HEK293 (cell line): Measurements from ENCODE around the gene TUBG2.

Experiments
- AEBP2 ChIP-seq: fragments of 450-650 bp; formaldehyde crosslinking; IDR thresholded peaks from 2 replicates; pipeline ENCODE4 v1.5.1; 2016; ENCODE audit warnings: missing biosample characterization, missing genetic modification characterization, borderline replicate concordance
- EGR2 ChIP-seq: fragments of 450-650 bp; formaldehyde crosslinking; IDR thresholded peaks from 2 replicates; pipeline ENCODE4 v1.5.1; 2016; ENCODE audit warnings: low read depth, missing biosample characterization, missing genetic modification characterization
- GLIS1 ChIP-seq: fragments of 450-650 bp; formaldehyde crosslinking; IDR thresholded peaks from 2 replicates; pipeline ENCODE4 v1.5.1; 2016; ENCODE audit warnings: missing biosample characterization, missing genetic modification characterization
- HOXD13 ChIP-seq: sonication (generic); formaldehyde crosslinking; IDR thresholded peaks from 2 replicates; pipeline ENCODE4 v1.8.0; 2022; ENCODE audit warnings: missing genetic modification reagents, borderline replicate concordance
- PRDM2 ChIP-seq: fragments of 450-650 bp; formaldehyde crosslinking; IDR thresholded peaks from 2 replicates; pipeline ENCODE4 v1.5.1; 2016; ENCODE audit warnings: missing biosample characterization, missing genetic modification characterization, borderline replicate concordance
- REST ChIP-seq: fragments of 450-650 bp; formaldehyde crosslinking; IDR thresholded peaks from 2 replicates; pipeline ENCODE4 v1.5.1; 2016; ENCODE audit warnings: missing biosample characterization, missing genetic modification characterization
- ZBTB8A ChIP-seq: fragments of 450-650 bp; formaldehyde crosslinking; IDR thresholded peaks from 2 replicates; pipeline ENCODE4 v1.5.1; 2016; ENCODE audit warnings: missing biosample characterization, missing genetic modification characterization
- ZFHX2 ChIP-seq: fragments of 450-650 bp; formaldehyde crosslinking; conservative IDR thresholded peaks from 2 replicates; pipeline ENCODE4 v1.5.1; 2016; ENCODE audit warnings: missing biosample characterization, missing genetic modification characterization
- ZFP69B ChIP-seq: fragments of 450-650 bp; formaldehyde crosslinking; IDR thresholded peaks from 2 replicates; pipeline ENCODE4 v1.5.1; 2016; ENCODE audit warnings: missing biosample characterization, missing genetic modification characterization
- ZNF16 ChIP-seq: fragments of 450-650 bp; formaldehyde crosslinking; IDR thresholded peaks from 2 replicates; pipeline ENCODE4 v1.5.1; 2016; ENCODE audit warnings: low read depth, missing biosample characterization, missing genetic modification characterization
- ZNF184 ChIP-seq: fragments of 450-650 bp; IDR thresholded peaks from 2 replicates; pipeline ENCODE4 v1.5.1; 2018; ENCODE audit warnings: missing biosample characterization, mild to moderate bottlenecking, missing genetic modification characterization
- ZNF2 ChIP-seq: fragments of 450-650 bp; formaldehyde crosslinking; IDR thresholded peaks from 2 replicates; pipeline ENCODE4 v1.5.1; 2016; ENCODE audit warnings: missing biosample characterization, missing genetic modification characterization
- ZNF311 ChIP-seq: fragments of 450-650 bp; formaldehyde crosslinking; IDR thresholded peaks from 2 replicates; pipeline ENCODE4 v1.5.1; 2017; ENCODE audit warnings: missing biosample characterization, missing genetic modification characterization, borderline replicate concordance
- ZNF391 ChIP-seq: fragments of 450-650 bp; formaldehyde crosslinking; IDR thresholded peaks from 2 replicates; pipeline ENCODE4 v1.5.1; 2016; ENCODE audit warnings: low read depth, missing biosample characterization, missing genetic modification characterization, borderline replicate concordance
- ZNF48 ChIP-seq: fragments of 450-650 bp; formaldehyde crosslinking; IDR thresholded peaks from 2 replicates; pipeline ENCODE4 v1.5.1; 2016; ENCODE audit warnings: missing biosample characterization, missing genetic modification characterization
- ZNF510 ChIP-seq: fragments of 450-650 bp; formaldehyde crosslinking; IDR thresholded peaks from 2 replicates; pipeline ENCODE4 v1.5.1; 2018; ENCODE audit warnings: mild to moderate bottlenecking, missing genetic modification characterization, missing biosample characterization; ENCODE audit not compliant: insufficient replicate concordance
- ZNF544 ChIP-seq: fragments of 450-650 bp; formaldehyde crosslinking; IDR thresholded peaks from 2 replicates; pipeline ENCODE4 v1.5.0; 2017; ENCODE audit warnings: missing biosample characterization, missing genetic modification characterization
- ZNF701 ChIP-seq: fragments of 450-650 bp; formaldehyde crosslinking; IDR thresholded peaks from 2 replicates; pipeline ENCODE4 v1.5.1; 2016; ENCODE audit warnings: missing biosample characterization, missing genetic modification characterization
- ZNF768 ChIP-seq: fragments of 450-650 bp; formaldehyde crosslinking; IDR thresholded peaks from 2 replicates; pipeline ENCODE4 v1.5.1; 2018; ENCODE audit warnings: missing biosample characterization, mild to moderate bottlenecking, missing genetic modification characterization
- ZNF837 ChIP-seq: fragments of 450-650 bp; formaldehyde crosslinking; IDR thresholded peaks from 2 replicates; pipeline ENCODE4 v1.5.1; 2016; ENCODE audit warnings: missing biosample characterization, missing genetic modification characterization
- ZSCAN30 ChIP-seq: fragments of 450-650 bp; IDR thresholded peaks from 2 replicates; pipeline ENCODE4 v1.5.1; 2018; ENCODE audit warnings: missing biosample characterization, mild to moderate bottlenecking, missing genetic modification characterization, moderate library complexity
- TF ChIP-seq, protein P1 (sequence below): fragments of 450-650 bp; formaldehyde crosslinking; IDR thresholded peaks from 2 replicates; pipeline ENCODE4 v1.5.1; 2016; ENCODE audit warnings: missing biosample characterization, missing genetic modification characterization
- TF ChIP-seq, protein P2 (sequence below): fragments of 450-650 bp; formaldehyde crosslinking; IDR thresholded peaks from 2 replicates; pipeline ENCODE4; 2016; ENCODE audit warnings: missing biosample characterization, missing genetic modification characterization

The TUBG2 gene

DNA sequence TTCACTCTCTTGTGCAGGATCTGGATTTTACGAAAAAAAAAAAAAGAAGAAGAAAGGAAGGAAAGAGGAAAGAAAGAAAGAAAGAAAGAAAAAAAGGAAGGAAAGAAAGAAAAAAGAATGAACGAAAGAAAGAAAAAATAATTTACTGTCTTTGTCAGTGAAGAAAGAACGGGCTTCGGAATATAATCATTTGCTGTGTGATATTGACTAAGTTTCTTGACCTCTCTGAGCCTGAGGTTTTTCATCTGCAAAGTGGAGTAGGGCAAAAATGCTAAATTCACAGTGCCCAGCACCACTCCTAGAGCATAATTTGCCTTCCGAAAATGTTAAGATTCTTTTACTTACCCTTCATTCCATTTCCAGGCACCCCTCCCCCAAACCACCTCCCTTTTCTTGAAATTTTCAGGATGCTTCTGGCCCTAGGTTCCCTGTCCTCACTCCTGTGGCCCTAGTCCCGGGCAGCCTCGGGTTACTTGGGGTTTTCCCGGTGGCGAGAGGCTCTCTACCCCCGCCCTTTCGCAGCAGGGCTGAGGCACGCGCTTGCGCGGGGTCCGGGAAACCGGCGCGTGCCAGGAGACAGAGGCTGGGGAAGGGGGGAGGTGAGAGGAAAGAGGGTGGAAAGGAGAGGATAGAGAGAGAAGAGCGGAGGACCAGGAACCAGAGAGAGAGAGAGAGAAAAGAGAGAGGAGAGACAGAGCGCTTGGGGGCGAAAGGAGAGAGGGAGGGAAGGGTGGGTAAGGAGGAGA is 23.1 kb downstream of the TUBG2 start, which contains the start of gene CNTNAP1 (continued):
- TF ChIP-seq REST (tag by site-specific recombination) (0 out of 2 replicates have a peak, but pooled peaks have one; percentile 29), ZNF510 (tag by site-specific recombination) (no peak), ZNF184 (0 out of 2 replicates have a peak, but pooled peaks have one; percentile 28), ZSCAN30 (0 out of 2 replicates have a peak, but pooled peaks have one; percentile 6), AEBP2 (tag by site-specific recombination) (no peak), ZNF837 (tag by site-specific recombination) (no peak), EGR2 (tag by site-specific recombination) (0 out of 2 replicates have a peak, but pooled peaks have one; percentile 29), ZNF311 (tag by site-specific recombination) (no peak), ZNF2 (no peak), ZNF701 (tag by site-specific recombination) (no peak), ZNF16 (tag by site-specific recombination) (no peak), ZFHX2 (tag by site-specific recombination) (peak; percentile 43; the same call in 1 of the 2 replicates), ZNF391 (tag by site-specific recombination) (peak; percentile 45; the same call in 1 of the 2 replicates), PRDM2 (tag by site-specific recombination) (no peak), ZNF768 (tag by site-specific recombination) (peak; percentile 100; the same call in 1 of the 2 replicates), HOXD13 (CRISPR knock-in tag) (no peak), GLIS1 (tag by site-specific recombination) (peak; percentile 52), ZBTB8A (peak; percentile 77), ZNF544 (no peak), ZNF48 (tag by site-specific recombination) (no peak), ZFP69B (tag by site-specific recombination) (peak; percentile 88; the same call in 1 of the 2 replicates)
- TF ChIP-seq, protein P1, sequence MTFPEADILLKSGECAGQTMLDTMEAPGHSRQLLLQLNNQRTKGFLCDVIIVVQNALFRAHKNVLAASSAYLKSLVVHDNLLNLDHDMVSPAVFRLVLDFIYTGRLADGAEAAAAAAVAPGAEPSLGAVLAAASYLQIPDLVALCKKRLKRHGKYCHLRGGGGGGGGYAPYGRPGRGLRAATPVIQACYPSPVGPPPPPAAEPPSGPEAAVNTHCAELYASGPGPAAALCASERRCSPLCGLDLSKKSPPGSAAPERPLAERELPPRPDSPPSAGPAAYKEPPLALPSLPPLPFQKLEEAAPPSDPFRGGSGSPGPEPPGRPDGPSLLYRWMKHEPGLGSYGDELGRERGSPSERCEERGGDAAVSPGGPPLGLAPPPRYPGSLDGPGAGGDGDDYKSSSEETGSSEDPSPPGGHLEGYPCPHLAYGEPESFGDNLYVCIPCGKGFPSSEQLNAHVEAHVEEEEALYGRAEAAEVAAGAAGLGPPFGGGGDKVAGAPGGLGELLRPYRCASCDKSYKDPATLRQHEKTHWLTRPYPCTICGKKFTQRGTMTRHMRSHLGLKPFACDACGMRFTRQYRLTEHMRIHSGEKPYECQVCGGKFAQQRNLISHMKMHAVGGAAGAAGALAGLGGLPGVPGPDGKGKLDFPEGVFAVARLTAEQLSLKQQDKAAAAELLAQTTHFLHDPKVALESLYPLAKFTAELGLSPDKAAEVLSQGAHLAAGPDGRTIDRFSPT (tag by site-specific recombination): peak; percentile 52
- TF ChIP-seq, protein P2, sequence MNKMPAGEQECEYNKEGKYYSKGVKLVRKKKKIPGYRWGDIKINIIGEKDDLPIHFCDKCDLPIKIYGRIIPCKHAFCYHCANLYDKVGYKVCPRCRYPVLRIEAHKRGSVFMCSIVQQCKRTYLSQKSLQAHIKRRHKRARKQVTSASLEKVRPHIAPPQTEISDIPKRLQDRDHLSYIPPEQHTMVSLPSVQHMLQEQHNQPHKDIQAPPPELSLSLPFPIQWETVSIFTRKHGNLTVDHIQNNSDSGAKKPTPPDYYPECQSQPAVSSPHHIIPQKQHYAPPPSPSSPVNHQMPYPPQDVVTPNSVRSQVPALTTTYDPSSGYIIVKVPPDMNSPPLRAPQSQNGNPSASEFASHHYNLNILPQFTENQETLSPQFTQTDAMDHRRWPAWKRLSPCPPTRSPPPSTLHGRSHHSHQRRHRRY (tag by site-specific recombination): no peak
